Erythroblast (primary cell): ENCODE measurements around the gene OR2L2.

Experiments used
- GATA1 ChIP-seq: IDR thresholded peaks from 2 replicates; pipeline ENCODE4 v1.6.1; 2011; ENCODE audit warnings: low read depth, mild to moderate bottlenecking, control low read depth, low read length, moderate library complexity
- POLR2A ChIP-seq: IDR thresholded peaks from 2 replicates; pipeline ENCODE4 v1.6.1; 2011; ENCODE audit warnings: mild to moderate bottlenecking, low read length

DNA sequence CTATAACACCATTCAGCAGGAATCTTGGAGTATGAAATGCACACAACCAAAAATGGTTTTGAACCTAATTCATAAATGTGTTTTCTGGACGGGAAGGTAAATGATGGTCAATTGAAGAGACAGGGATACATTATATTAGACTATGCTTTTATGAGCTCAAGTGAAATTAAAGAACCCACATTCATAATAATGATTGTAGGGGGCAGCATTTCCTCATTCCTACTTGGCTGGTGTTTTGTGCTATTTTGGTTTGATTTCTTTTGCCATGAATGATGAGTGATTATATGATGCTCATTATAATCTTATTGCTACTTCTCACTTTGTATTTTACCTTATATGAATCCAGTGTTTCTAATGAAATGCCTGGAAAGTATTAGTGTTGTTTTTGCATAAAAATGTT, 17.1 kb downstream of the OR2L2 start:
- no peak for TF ChIP-seq POLR2A
- no peak for TF ChIP-seq GATA1
